A549 treated with Mapracorat at 1 μM for 4 hours (cell line): Measurements from ENCODE around the gene CCDC28A. TPM values are rescaled to one million over a fixed set of nuclear protein-coding genes. Genes with fewer than 3 reads are reported as not detected.

Experiments
- total RNA-seq: library from RNA; stranded (reverse); fragments of 200-300 nt; extraction: Qiagen RNA extraction; gene quantifications from 5 replicates; pipeline ENCODE4 v1.2.3, GENCODE V29; 2022

The CCDC28A gene
- 11.8 to 14.3 TPM (median 13.3 TPM) in 5 replicates for total RNA-seq

GRCh38 chr6:138773177-138774091 lies at the start of gene CCDC28A:
TSS of gene CCDC28A (plus strand) at chr6:138773769. CDS start at chr6:138776121, 2,352 bp downstream.

GRCh38 chr6:138795809-138796603 lies 22.4 kb downstream of the CCDC28A start, which contains the start of gene ECT2L:
TSS of gene ECT2L (plus strand) at chr6:138796087. CDS start at chr6:138813275, 17,188 bp downstream.

Other genes starting within 250 kb of the CCDC28A start
- gene ECT2L, start 22.3 kb downstream of the CCDC28A start, total RNA-seq, result not detected in 5 replicates
- 23.9 to 25.8 TPM (median 24.3 TPM) in 5 replicates for gene REPS1, start 214.5 kb downstream of the CCDC28A start, total RNA-seq